IMR-90 (cell line): Measurements from ENCODE around the gene PTBP1. TPM values are rescaled to one million over a fixed set of nuclear protein-coding genes. Genes with fewer than 3 reads are reported as not detected.

Source experiments
- ATAC-seq: fragments of 200-7000 bp; cut with Tn5 transposase; 2 replicates; pipeline ENCODE4 v1.9.1; 2020; ENCODE audit warnings: low read depth, mild to moderate bottlenecking, moderate library complexity
- BruUV-seq: library from RNA; stranded (reverse); fragments of 400-500 nt; replicated peaks from 2 replicates; lab custom pipeline; 2021; lab: Mats Ljungman, UMichigan
- CTCF ChIA-PET: fragments of 300-600 bp; formaldehyde crosslinking; extraction: SDS; loops from one replicate; lab custom pipeline; 2021; ENCODE audit warnings: antibody characterized with exemption; lab: Yijun Ruan, JAX
- POLR2A ChIA-PET: fragments of 300-600 bp; sonication (Branson Sonifier 250); formaldehyde crosslinking; loops from one replicate; lab custom pipeline; 2022; ENCODE audit warnings: antibody characterized with exemption; ENCODE audit not compliant: unreplicated experiment; lab: Charles Lee
- DNase-seq: peaks from one replicate; pipeline ENCODE4 v3.0.0; 2013
- H2AFZ ChIP-seq: replicated peaks from 2 replicates; pipeline ENCODE3; 2013; ENCODE audit warnings: low read length, mild to moderate bottlenecking; ENCODE audit not compliant: poor library complexity
- H2AK5ac ChIP-seq: 2 replicates; pipeline ENCODE4 v1.6.1; 2013; ENCODE audit warnings: low read depth, low read length, inconsistent platforms
- H2AK9ac ChIP-seq: replicated peaks from 2 replicates; pipeline ENCODE3; 2013; ENCODE audit warnings: mild to moderate bottlenecking, low read depth, low read length, moderate library complexity; ENCODE audit not compliant: poor library complexity
- H2BK120ac ChIP-seq: 2 replicates; pipeline ENCODE4 v1.6.1; 2013; ENCODE audit warnings: low read depth, low read length, inconsistent platforms
- H2BK15ac ChIP-seq: 3 replicates; pipeline ENCODE4 v1.6.1; 2013; ENCODE audit warnings: low read depth, low read length, inconsistent platforms
- H2BK20ac ChIP-seq: 2 replicates; pipeline ENCODE4 v1.6.1; 2013; ENCODE audit warnings: low read depth, mild to moderate bottlenecking, inconsistent platforms, low read length, moderate library complexity
- H2BK5ac ChIP-seq: 2 replicates; pipeline ENCODE4 v1.6.1; 2013; ENCODE audit warnings: mild to moderate bottlenecking, low read depth, low read length, inconsistent platforms; ENCODE audit not compliant: poor library complexity, severe bottlenecking
- H3K14ac ChIP-seq: replicated peaks from 2 replicates; pipeline ENCODE4 v1.6.1; 2013; ENCODE audit warnings: low read depth, low read length, inconsistent platforms
- H3K18ac ChIP-seq: 2 replicates; pipeline ENCODE4 v1.6.1; 2013; ENCODE audit warnings: low read depth, low read length, control low read depth
- H3K23ac ChIP-seq: 2 replicates; pipeline ENCODE4 v1.6.1; 2013; ENCODE audit warnings: low read depth, low read length, inconsistent platforms
- H3K27ac ChIP-seq: 2 replicates; pipeline ENCODE4 v1.5.1; 2013; ENCODE audit warnings: mild to moderate bottlenecking, control low read depth, low read length; ENCODE audit not compliant: insufficient read depth
- H3K27me3 ChIP-seq: 2 replicates; pipeline ENCODE4 v1.6.1; 2013; ENCODE audit warnings: low read length; ENCODE audit not compliant: control insufficient read depth, insufficient read depth
- H3K36me3 ChIP-seq: 2 replicates; pipeline ENCODE4 v1.6.1; 2013; ENCODE audit warnings: low read length, mixed read lengths; ENCODE audit not compliant: control insufficient read depth, insufficient read depth
- H3K4ac ChIP-seq: 2 replicates; pipeline ENCODE4 v1.6.1; 2013; ENCODE audit warnings: low read depth, low read length, inconsistent platforms
- H3K4me1 ChIP-seq: 2 replicates; pipeline ENCODE4 v1.6.1; 2013; ENCODE audit warnings: low read length, mixed read lengths; ENCODE audit not compliant: control insufficient read depth, insufficient read depth
- H3K4me2 ChIP-seq: 2 replicates; pipeline ENCODE4 v1.6.1; 2013; ENCODE audit warnings: low read depth, mild to moderate bottlenecking, control low read depth, low read length, moderate library complexity
- H3K4me3 ChIP-seq: 2 replicates; pipeline ENCODE4 v1.5.1; 2013; ENCODE audit warnings: low read depth, mild to moderate bottlenecking, control low read depth, low read length, moderate library complexity; ENCODE audit not compliant: insufficient read depth
- H3K56ac ChIP-seq: 2 replicates; pipeline ENCODE4 v1.6.1; 2013; ENCODE audit warnings: low read length, inconsistent platforms; ENCODE audit not compliant: insufficient read depth; ENCODE audit errors: extremely low read depth
- H3K79me1 ChIP-seq, 2 experiments: 2 replicates each; pipeline ENCODE4 v1.6.1; 2013; ENCODE audit warnings: low read length in 2 of 2, inconsistent platforms in 1 of 2, low read depth in 1 of 2
- H3K9ac ChIP-seq: 2 replicates; pipeline ENCODE4 v1.6.1; 2013; ENCODE audit warnings: low read depth, low read length, control low read depth
- H3K9me1 ChIP-seq: 2 replicates; pipeline ENCODE4 v1.6.1; 2013; ENCODE audit warnings: low read length, inconsistent platforms; ENCODE audit not compliant: insufficient read depth
- H3K9me3 ChIP-seq: 2 replicates; pipeline ENCODE4 v1.6.1; 2013; ENCODE audit warnings: low read length; ENCODE audit not compliant: control insufficient read depth, insufficient read depth
- H4K20me1 ChIP-seq: 2 replicates; pipeline ENCODE4 v1.6.1; 2013; ENCODE audit warnings: low read length, inconsistent platforms; ENCODE audit not compliant: insufficient read depth
- H4K5ac ChIP-seq: 2 replicates; pipeline ENCODE4 v1.6.1; 2013; ENCODE audit warnings: mild to moderate bottlenecking, low read depth, low read length, control low read depth
- H4K8ac ChIP-seq, 2 experiments: 2 replicates each; pipeline ENCODE4 v1.6.1; 2013; ENCODE audit warnings: low read depth in 2 of 2, low read length in 2 of 2, control low read depth in 1 of 2, inconsistent platforms in 1 of 2
- H4K91ac ChIP-seq: 2 replicates; pipeline ENCODE4 v1.6.1; 2013; ENCODE audit warnings: low read depth, low read length, inconsistent platforms; ENCODE audit not compliant: insufficient read depth
- FOS ChIP-seq: fragments of 150-350 bp; IDR thresholded peaks from 2 replicates; pipeline ENCODE4 v1.6.1; 2016; ENCODE audit warnings: low read depth, low read length
- SMC3 ChIP-seq: fragments of 150-350 bp; IDR thresholded peaks from 2 replicates; pipeline ENCODE4 v1.6.1; 2016; ENCODE audit warnings: low read depth, mild to moderate bottlenecking, antibody characterized with exemption, low read length, moderate library complexity
- WGBS, 2 experiments: methylation state at CpG; one replicate each; pipeline versions ENCODE4 v1.1.5 to v1.1.7; 2013; ENCODE audit warnings: missing lambda C conversion rate in 2 of 2; ENCODE audit not compliant: insufficient read length in 1 of 2; ENCODE audit errors: extremely low coverage in 2 of 2; 5-methylcytosine and 5-hydroxymethylcytosine counted together
- dilution Hi-C: fragments of 300-500 bp; cut with HindIII; formaldehyde crosslinking; loops from one replicate; pipeline ENCODE4 v1.14.3; 2018; ENCODE audit warnings: low sequenced_read_pairs; ENCODE audit not compliant: unreplicated experiment
- in situ Hi-C: fragments of 300-500 bp; cut with MboI; formaldehyde crosslinking; loops from 3 replicates; pipeline ENCODE4 v1.14.3; 2019; ENCODE audit warnings: low sequenced_read_pairs, inconsistent platforms, mixed read lengths
- intact Hi-C: fragments of 100-400 bp; cut with micrococcal nuclease; formaldehyde crosslinking; loops from 2 replicates; pipeline ENCODE4 v1.10.0; 2022
- polyA plus RNA-seq, 3 experiments: library from polyadenylated mRNA; depleted of rRNA; stranded (reverse); fragments of >200 nt; gene quantifications; 2 replicates each; pipeline ENCODE4 v1.2.3, GENCODE V29; 2012; ENCODE audit warnings: low replicate concordance in 1 of 3
- total RNA-seq: library from RNA; depleted of rRNA; stranded (reverse); fragments of >200 nt; gene quantifications from 2 replicates; pipeline ENCODE4 v1.2.3, GENCODE V29; 2012
- TF ChIP-seq, protein P1 (sequence below): fragments of 150-350 bp; IDR thresholded peaks from 2 replicates; pipeline ENCODE4 v1.6.1; 2017; ENCODE audit warnings: mild to moderate bottlenecking, antibody characterized with exemption, low read length, low read depth

Gene PTBP1
- total and polyA plus RNA-seq, 2 of the 4 experiments (the other 2 are of a cell fraction): 146 to 269 TPM

DNA sequence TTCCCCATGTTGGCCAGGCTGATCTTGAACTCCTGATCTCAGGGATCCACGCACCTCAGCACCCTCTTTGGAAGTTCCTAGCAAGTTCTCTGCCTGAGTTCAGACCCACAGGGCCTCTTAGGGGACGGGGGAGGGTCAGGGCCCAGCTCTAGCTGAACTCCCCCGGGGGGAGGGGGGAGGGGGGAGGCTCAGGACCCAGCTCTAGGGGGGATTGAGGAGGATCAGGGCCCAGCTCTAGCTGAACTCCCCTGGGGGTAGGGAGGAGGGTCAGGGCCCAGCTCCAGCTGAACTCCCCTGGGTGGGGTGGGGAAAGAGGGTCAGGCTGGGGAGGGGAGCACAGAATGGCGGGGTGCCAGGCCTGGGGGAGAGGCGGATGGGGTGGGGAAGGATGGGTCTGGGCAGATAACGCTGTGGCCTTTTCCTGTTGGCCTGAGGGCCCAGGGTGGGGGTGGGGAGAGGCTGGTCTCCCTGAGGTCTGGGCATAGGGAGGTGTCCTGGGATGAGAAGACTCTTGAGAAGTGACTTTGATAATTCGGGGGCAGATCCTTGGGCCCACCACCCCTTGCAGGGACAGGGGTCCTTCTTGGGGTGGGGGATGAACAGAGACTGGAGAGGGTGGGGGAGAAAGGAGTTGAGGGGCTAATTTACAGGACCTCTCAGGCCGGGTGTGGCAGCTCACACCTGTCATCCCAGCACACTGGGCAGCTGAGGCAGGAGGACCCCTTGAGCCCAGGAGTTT lies 5.5 kb upstream of the PTBP1 start:
- Histone ChIP-seq H2AK9ac (no peak overlapping the region), H4K20me1 (no peaks in the 10 kb centered on the region), H3K4me1 (peaks cover 2% of the 10 kb centered on the region; the same call in 1 of the 2 replicates), H2AFZ (no peak overlapping the region), H3K18ac (no peak overlapping the region), H2BK120ac (no peak overlapping the region), H2AK5ac (no peak overlapping the region), H3K27me3 (no peaks in the 10 kb centered on the region), H3K27ac (no peak overlapping the region), H3K4me3 (no peak overlapping the region), H3K79me1 (peaks cover 0 to 3% of the 10 kb centered on the region in 2 experiments; a peak in 1 of 4 replicates), H3K23ac (no peak overlapping the region), H3K36me3 (no peaks in the 10 kb centered on the region), H2BK20ac (no peak overlapping the region), H4K8ac (no peak overlapping the region), H3K4me2 (no peak overlapping the region), H3K9me3 (no peaks in the 10 kb centered on the region), H4K5ac (no peak overlapping the region), H4K91ac (no peak overlapping the region), H2BK5ac (no peak overlapping the region), H3K14ac (no peak overlapping the region), H3K9me1 (no peaks in the 10 kb centered on the region), H2BK15ac (no peak overlapping the region), H3K4ac (no peak overlapping the region), H3K9ac (no peak overlapping the region), H3K56ac (no peak overlapping the region)
- BruUV-seq: no TSS peak
- TF ChIP-seq, protein P1, sequence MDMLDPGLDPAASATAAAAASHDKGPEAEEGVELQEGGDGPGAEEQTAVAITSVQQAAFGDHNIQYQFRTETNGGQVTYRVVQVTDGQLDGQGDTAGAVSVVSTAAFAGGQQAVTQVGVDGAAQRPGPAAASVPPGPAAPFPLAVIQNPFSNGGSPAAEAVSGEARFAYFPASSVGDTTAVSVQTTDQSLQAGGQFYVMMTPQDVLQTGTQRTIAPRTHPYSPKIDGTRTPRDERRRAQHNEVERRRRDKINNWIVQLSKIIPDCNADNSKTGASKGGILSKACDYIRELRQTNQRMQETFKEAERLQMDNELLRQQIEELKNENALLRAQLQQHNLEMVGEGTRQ: no peak
- TF ChIP-seq SMC3 (no peak), FOS (no peak)
- POLR2A ChIA-PET: no interaction called here
- in situ Hi-C loops: no loop called here
- CTCF ChIA-PET: interaction anchor here (0.6 kb wide), 1 partner anchor 113 kb away, joined by 5 read pairs; no protein-coding TSS in a partner anchor
- dilution Hi-C loops: no loop called here
- DNase-seq (no peak), ATAC-seq (no peak)
- 57% methylated on average over 5 of the region's 8 CpGs; no CpG with 5 or more reads in 1 of the 2 experiments for WGBS, 2 experiments
- intact Hi-C loops: no loop called here
